Astrocyte (in vitro differentiated cells and primary cell): ENCODE results near the gene SF3B3. TPM values are rescaled to one million over a fixed set of nuclear protein-coding genes. Genes with fewer than 3 reads are reported as not detected.

ENCODE experiments used
- DNase-seq: peaks from one replicate; pipeline ENCODE4 v3.0.0-alpha.2; 2010; ENCODE audit warnings: low read depth
- FAIRE-seq: peaks from 2 replicates; lab custom pipeline; 2011; peaks lifted over from hg19 to GRCh38; lab: Jason Lieb, UNC
- H2AFZ ChIP-seq: 2 replicates; pipeline ENCODE4 v1.6.0; 2012; ENCODE audit warnings: low read depth, low read length, inconsistent platforms
- H3K27ac ChIP-seq: 2 replicates; pipeline ENCODE4 v1.5.1; 2011; ENCODE audit warnings: low read depth, low read length, inconsistent platforms
- H3K27me3 ChIP-seq: 2 replicates; pipeline ENCODE4 v1.6.0; 2011; ENCODE audit warnings: low read length, inconsistent platforms; ENCODE audit not compliant: insufficient read depth
- H3K36me3 ChIP-seq: 2 replicates; pipeline ENCODE4 v1.5.1; 2011; ENCODE audit warnings: low read length, inconsistent platforms; ENCODE audit not compliant: insufficient read depth
- H3K4me1 ChIP-seq: 2 replicates; pipeline ENCODE4 v1.5.1; 2011; ENCODE audit warnings: low read length, inconsistent platforms; ENCODE audit not compliant: insufficient read depth
- H3K4me2 ChIP-seq: 2 replicates; pipeline ENCODE4 v1.6.0; 2012; ENCODE audit warnings: low read length, inconsistent platforms
- H3K4me3 ChIP-seq: 2 replicates; pipeline ENCODE4 v1.5.1; 2011; ENCODE audit warnings: low read depth, mild to moderate bottlenecking, low read length, inconsistent platforms; ENCODE audit not compliant: insufficient read depth
- H3K79me2 ChIP-seq: 2 replicates; pipeline ENCODE4 v1.6.0; 2012; ENCODE audit warnings: mild to moderate bottlenecking, low read length, inconsistent platforms; ENCODE audit not compliant: insufficient read depth
- H3K9ac ChIP-seq: 2 replicates; pipeline ENCODE4 v1.6.0; 2012; ENCODE audit warnings: mild to moderate bottlenecking, low read length, inconsistent platforms
- H3K9me3 ChIP-seq: 2 replicates; pipeline ENCODE4 v1.5.1; 2012; ENCODE audit warnings: low read depth, mild to moderate bottlenecking, low read length, inconsistent platforms; ENCODE audit not compliant: insufficient read depth
- H4K20me1 ChIP-seq: 2 replicates; pipeline ENCODE4 v1.6.0; 2012; ENCODE audit warnings: low read length, inconsistent platforms; ENCODE audit not compliant: insufficient read depth
- H3K27ac Mint-ChIP-seq: one replicate; pipeline ENCODE4 v1.8.0; 2021; ENCODE audit warnings: mild to moderate bottlenecking, mixed read lengths; ENCODE audit not compliant: unreplicated experiment
- H3K27me3 Mint-ChIP-seq: one replicate; pipeline ENCODE4 v1.8.0; 2021; ENCODE audit warnings: low read depth, mixed read lengths; ENCODE audit not compliant: unreplicated experiment
- H3K36me3 Mint-ChIP-seq: one replicate; pipeline ENCODE4 v1.8.0; 2021; ENCODE audit warnings: low read depth, mixed read lengths; ENCODE audit not compliant: unreplicated experiment
- H3K4me1 Mint-ChIP-seq: one replicate; pipeline ENCODE4 v1.8.0; 2021; ENCODE audit warnings: low read depth, mixed read lengths; ENCODE audit not compliant: unreplicated experiment
- H3K4me3 Mint-ChIP-seq: one replicate; pipeline ENCODE4 v1.8.0; 2021; ENCODE audit warnings: mild to moderate bottlenecking, moderate library complexity, mixed read lengths; ENCODE audit not compliant: unreplicated experiment
- H3K9me3 Mint-ChIP-seq: one replicate; pipeline ENCODE4 v1.8.0; 2021; ENCODE audit warnings: mild to moderate bottlenecking, mixed read lengths; ENCODE audit not compliant: unreplicated experiment
- CTCF ChIP-seq: IDR thresholded peaks from 2 replicates; pipeline ENCODE4 v1.5.1; 2011; ENCODE audit warnings: low read depth, mild to moderate bottlenecking, inconsistent platforms, low read length, moderate library complexity; ENCODE audit not compliant: insufficient read depth
- EZH2 ChIP-seq: IDR thresholded peaks from 2 replicates; pipeline ENCODE4 v1.6.1; 2012; ENCODE audit warnings: mild to moderate bottlenecking, low read length, inconsistent platforms; ENCODE audit not compliant: insufficient read depth
- total RNA-seq: library from RNA; stranded (reverse); gene quantifications from 2 replicates; pipeline ENCODE4 v1.2.1, GENCODE V29; 2021

Gene SF3B3
- total RNA-seq, 1 donor from 2014 or later: 179 TPM

DNA sequence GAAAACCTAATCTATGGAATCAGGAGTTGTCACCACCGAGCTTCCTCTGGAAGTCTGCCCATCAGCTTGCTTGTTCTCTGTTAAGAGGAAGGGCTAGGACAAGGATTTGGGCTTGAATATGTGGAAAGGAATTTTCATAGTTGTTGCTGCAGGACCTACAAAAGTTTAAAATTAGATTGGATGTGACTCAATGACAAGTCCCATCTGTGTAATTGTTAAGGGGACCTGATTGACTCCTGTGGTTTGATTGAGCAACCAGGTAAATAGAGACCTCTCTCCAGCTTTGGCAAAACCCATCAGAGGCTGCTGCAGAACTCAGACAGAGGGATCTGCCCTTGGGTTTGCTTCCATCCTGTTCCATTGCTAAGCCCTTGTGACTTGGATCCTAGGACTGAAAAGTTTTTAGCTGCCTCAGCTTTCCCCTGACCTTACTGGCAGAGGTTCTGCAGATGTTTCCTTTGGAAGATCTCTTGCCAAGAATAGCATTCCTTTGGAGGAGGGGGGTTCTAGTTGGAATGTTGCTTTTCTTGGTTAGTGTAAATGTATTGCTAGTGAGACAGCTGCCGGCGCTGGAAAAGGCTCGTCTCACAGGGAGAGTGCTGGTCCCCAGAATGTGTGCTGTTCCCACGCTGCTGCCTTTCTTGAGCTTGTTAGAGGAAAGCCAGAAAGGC lies 50.0 kb downstream of the SF3B3 start:
- Histone ChIP-seq H3K27ac (peak overlapping the region; percentile 74), H3K27me3 (no peaks in the 10 kb centered on the region), H3K79me2 (peaks cover 9% of the 10 kb centered on the region), H3K4me3 (no peak overlapping the region), H3K9ac (peak overlapping the region; percentile 16), H4K20me1 (peaks cover 68% of the 10 kb centered on the region), H3K4me2 (peak overlapping the region; percentile 52), H2AFZ (no peak overlapping the region), H3K9me3 (no peaks in the 10 kb centered on the region), H3K36me3 (peaks cover 48% of the 10 kb centered on the region), H3K4me1 (peaks cover 57% of the 10 kb centered on the region)
- H3K9me3 Mint-ChIP-seq: no peaks in the 10 kb centered on the region
- peak overlapping the region; percentile 89 for H3K27ac Mint-ChIP-seq
- peaks cover 28% of the 10 kb centered on the region for H3K36me3 Mint-ChIP-seq
- H3K4me1 Mint-ChIP-seq: peaks cover 59% of the 10 kb centered on the region
- no peaks in the 10 kb centered on the region for H3K27me3 Mint-ChIP-seq
- DNase-seq (peak; percentile 93), FAIRE-seq (peak; percentile 52)
- peak overlapping the region; percentile 67 for H3K4me3 Mint-ChIP-seq
- TF ChIP-seq CTCF (no peak), EZH2 (no peak)

- H3K27me3 Mint-ChIP-seq: no peaks in the 10 kb centered on the region
- no peak for TF ChIP-seq CTCF
- no peak for TF ChIP-seq EZH2
- Histone ChIP-seq H3K9me3 (no peaks in the 10 kb centered on the region), H3K9ac (peak overlapping the region; percentile 68), H3K27ac (peak overlapping the region; percentile 74), H3K36me3 (peaks cover 37% of the 10 kb centered on the region), H2AFZ (no peak overlapping the region), H3K4me3 (no peak overlapping the region), H3K4me1 (peaks cover 57% of the 10 kb centered on the region), H3K4me2 (peak overlapping the region; percentile 52), H3K27me3 (no peaks in the 10 kb centered on the region), H3K79me2 (peaks cover 9% of the 10 kb centered on the region), H4K20me1 (peaks cover 57% of the 10 kb centered on the region)
- DNase-seq (no peak), FAIRE-seq (no peak)
- H3K9me3 Mint-ChIP-seq: no peaks in the 10 kb centered on the region
- no peak overlapping the region for H3K4me3 Mint-ChIP-seq
- peaks cover 54% of the 10 kb centered on the region for H3K4me1 Mint-ChIP-seq
- H3K36me3 Mint-ChIP-seq: peaks cover 26% of the 10 kb centered on the region
- peak overlapping the region; percentile 89 for H3K27ac Mint-ChIP-seq
These were observed 51.1 kb downstream of the SF3B3 start for GRCh38 chr16:70574595-70575271.

DNA sequence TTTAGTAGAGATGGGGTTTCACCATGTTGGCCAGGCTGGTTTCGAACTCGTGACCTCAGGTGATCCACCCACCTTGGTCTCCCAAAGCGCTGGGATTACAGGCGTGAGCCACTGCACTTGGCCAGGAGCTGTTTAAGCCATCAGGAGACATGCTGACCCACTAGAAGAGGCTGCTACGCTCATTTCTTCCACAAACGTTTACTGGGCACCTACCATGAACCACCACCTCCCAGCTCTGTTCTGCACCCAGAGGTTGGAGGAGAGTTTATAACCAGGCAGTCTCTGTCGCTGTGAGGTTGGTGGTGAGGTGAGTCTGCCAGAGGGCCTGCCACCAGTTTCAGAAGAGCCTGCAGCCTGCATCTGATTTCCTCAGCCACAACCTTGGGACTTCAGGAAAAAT lies 51.8 kb downstream of the SF3B3 start:
- Histone ChIP-seq H3K79me2 (peaks cover 6% of the 10 kb centered on the region), H2AFZ (no peak overlapping the region), H3K27me3 (no peaks in the 10 kb centered on the region), H3K36me3 (peaks cover 33% of the 10 kb centered on the region), H3K4me1 (peaks cover 57% of the 10 kb centered on the region), H3K4me3 (no peak overlapping the region), H3K27ac (no peak overlapping the region), H3K9me3 (no peaks in the 10 kb centered on the region), H3K4me2 (no peak overlapping the region), H3K9ac (no peak overlapping the region), H4K20me1 (peaks cover 52% of the 10 kb centered on the region)
- Mint-ChIP-seq H3K27ac (no peak overlapping the region), H3K36me3 (peaks cover 26% of the 10 kb centered on the region), H3K4me3 (no peak overlapping the region), H3K27me3 (no peaks in the 10 kb centered on the region), H3K9me3 (no peaks in the 10 kb centered on the region), H3K4me1 (peaks cover 54% of the 10 kb centered on the region)
- TF ChIP-seq CTCF: no peak
- TF ChIP-seq EZH2: no peak
- no peak for DNase-seq
- FAIRE-seq: no peak
